GM19351 (cell line): ENCODE results near the gene IMMP2L.
A peak's percentile ranks its signal among the peaks of the same experiment; 100 is the strongest.
"Not testable (repeated sequence)": the region's sequence is repeated elsewhere in the genome, so short reads cannot be mapped to it uniquely, and the experiment has no call there.

Experiments used
- ATAC-seq: cut with Tn5 transposase; IDR thresholded peaks from one replicate; pipeline ENCODE4 v1.9.1; 2021; ENCODE audit warnings: mild to moderate bottlenecking, moderate library complexity; ENCODE audit not compliant: unreplicated experiment

The IMMP2L gene

DNA sequence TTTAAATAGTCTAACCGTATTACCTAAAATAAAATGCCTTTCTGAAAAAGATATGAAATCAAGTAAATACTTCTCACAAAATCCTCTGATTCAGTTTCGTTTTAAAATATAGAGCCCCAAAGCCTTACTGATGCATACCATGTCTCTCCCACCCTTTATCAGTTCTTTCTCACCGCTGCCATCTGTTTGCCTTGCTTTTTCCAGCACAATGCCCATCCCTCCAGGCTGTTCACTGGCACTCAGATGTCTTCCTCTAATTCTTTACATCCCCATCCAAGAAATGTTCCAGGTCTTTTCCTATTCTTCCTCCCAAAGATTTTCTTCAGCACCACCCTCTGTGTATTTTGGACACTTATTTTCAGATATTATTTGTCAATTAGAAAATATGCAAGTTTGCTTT, 587.9 kb downstream of the IMMP2L start:
- no peak for ATAC-seq

DNA sequence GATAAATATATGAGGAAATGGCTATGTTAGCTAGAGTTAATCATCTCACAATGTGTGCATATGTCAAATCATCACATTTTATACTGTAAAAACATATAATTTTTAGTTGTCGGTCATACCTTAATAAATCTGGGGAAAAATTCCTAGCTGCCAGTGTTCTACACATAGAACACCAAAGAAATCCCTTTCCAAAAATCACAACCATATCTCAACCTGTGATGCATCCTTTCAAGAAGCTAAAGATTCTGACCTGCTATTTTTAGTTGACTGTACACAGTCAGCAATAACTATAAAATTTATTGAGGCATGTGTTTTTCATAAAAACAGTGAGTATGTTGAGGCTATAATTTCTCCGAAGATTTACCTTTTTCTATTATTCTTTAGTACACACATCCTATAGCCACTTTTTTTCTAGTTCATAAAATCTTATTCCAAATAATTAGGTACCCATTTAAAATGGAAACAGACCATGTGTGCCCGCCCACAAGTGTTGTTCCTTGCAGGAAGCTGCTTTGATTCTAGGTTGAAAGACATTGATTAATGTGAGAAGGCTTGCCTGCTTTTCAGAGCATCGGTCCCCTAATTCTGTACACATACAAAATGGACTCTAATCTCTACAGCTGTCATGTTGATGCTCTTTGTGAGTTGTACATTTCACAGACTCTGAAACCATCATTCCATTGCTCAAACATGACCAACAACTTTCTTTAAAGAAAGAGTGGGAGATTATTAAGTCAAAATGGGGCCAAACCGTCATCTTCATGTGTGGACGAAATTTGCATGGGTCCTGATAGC, 588.9 kb downstream of the IMMP2L start:
- ATAC-seq = no peak

DNA sequence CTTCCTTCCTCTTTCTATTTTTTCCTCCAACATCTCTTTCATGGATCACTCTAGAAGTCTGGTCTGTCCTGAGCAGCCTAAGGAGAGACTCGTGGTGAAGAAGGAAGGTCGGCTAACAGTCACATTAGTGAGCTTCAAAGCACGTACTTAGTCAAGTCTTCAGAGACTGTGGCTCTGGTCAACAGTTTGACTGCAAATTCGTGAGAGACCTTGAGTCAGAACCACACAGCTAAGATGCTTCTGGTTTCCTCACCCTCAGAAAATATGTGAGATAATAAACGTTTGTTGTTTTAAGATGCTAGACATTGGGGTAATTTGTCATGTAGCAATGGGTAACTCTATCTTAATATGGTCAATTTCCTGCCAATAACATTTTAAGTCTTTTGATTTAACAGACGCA, 597.5 kb downstream of the IMMP2L start:
- ATAC-seq = no peak

DNA sequence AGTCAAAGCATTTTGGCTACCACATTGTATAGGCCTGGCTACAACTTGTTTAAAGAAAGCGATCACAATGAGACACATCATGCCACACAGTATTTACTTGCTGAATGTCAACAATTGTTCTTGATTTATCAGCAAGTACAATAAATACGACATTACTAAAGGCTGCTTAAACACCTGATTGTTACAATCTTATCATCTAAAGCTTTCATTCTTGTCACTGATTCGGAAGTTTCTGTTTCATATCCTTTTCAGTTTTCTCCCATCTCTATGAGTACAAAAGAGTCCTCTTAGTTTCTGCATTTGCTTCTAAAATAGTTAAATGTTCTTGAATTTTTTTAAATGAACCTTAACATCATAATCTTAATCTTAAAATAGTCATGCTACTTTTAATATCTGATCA, 599.5 kb downstream of the IMMP2L start:
- ATAC-seq = no peak

DNA sequence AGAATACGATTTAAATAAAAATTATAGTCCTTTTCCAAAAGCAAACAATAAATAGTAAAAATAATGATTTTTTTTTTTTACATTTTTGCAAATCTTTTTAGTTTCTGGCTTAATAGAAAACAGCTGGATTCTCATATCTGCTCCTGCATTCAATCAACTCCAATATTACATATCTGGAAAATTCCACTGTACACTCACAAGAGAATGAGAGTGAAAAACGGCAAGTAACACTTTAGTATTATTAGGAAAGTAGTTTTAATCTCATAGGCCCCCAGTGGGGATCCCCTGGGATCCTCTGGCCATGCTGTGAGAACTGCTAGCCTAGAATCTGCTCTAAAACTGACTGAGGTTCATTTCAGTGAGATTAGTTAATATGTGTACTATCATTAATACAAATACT, 599.9 kb downstream of the IMMP2L start:
- no peak for ATAC-seq

DNA sequence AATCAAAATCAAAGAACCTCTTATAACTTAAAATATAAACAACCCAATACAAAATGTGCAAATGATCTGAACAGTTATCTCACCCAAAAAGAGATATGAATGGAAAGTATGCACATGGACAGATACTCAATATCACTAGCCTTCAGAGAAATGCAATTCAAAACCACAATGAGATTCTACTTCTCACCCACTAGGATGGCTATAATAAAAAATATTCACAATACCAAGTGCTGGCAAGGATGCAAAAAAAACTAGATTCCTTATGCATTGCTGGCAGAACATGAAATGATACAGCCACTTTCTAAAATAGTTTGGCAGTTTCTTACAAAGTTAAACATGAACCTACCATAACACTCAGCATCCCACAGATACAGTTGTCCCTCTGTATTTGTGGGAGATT, 601.5 kb downstream of the IMMP2L start:
- ATAC-seq = no peak

DNA sequence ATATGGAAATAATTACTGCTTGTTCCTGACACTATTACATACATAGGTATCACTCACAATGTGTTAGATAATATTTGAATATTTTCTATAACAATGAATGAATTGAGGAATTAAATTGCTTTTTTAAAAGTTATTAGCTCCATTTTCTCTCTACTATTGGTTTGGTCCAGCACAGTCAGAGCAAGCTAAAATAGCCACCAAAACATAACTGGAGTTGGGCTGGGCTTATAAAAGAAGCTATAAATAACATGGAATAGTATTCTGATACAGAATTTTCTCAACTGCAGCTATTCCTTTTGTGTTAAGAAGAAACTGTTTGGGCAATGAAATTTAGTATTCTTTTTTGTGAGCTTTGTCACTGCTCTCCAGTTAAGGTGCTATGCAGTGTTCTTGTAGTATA, 614.0 kb downstream of the IMMP2L start:
- ATAC-seq = no peak

DNA sequence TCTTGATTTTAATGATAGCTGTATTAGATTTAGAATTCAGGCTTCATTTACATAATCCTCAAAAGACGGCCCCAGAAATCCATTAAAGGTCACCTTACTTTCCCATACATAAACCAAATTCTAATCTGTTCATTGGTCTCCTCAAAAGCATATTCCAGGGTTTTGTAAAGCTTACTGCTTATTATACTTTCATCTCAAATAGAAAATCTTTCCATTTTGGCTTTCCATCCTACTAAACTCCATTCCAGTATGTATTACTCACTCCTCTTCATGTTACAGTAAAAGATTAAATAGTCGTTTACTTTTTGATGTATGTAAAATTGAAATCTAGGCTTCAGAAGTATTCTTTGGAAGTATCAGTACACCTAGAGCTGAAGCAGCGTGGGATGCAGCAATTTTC, 614.9 kb downstream of the IMMP2L start:
- ATAC-seq = no peak

DNA sequence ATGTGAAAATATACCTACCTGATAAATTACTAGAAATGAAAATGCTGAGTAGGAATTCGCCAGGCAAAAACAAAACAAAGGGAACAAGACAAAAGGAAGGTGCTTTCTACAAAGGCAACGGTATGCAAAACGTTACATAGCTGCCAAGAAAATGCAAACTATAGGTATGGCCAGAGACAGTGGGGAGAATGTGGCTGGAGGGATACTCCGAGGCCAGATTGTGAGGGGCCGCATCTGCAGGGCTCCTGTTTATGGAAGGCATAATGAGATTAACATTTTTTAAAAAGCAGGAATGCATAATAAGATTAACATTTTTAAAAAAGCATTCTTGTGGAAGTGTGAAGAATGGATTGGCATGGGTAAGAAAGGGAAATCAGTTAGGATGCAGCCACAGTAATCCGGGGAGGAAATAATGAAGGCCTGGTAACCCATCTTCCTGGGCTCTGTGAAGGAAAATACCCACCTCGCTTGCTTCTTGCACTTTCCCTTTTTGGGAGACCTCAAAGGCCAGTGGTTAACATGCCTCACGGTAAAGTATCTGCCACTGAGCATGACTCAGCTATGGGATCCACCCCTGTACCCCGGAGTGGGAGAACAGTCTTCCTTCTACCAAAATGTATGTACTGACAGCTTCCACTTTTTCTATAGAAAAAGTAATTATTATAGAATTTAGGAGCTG, 617.2 kb downstream of the IMMP2L start:
- ATAC-seq = no peak

DNA sequence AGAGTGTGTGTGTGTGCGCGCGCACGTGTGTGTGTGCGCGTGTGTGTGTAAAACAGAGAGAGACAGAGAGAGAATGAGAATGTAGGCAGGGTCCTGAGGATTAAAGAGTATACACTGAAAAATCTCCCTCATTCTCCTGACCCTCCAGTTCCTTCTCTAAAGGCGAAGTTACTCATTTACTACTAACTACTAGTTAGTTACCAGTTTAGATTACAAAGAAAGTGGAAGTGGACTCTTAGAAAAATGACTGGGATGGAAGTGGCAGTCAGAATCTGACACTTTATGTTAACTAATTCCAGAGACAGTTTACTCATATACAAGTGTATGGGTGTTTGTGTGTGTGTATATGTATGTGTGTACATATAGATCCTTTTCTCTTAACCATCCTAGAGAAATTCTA, 617.8 kb downstream of the IMMP2L start:
- no peak for ATAC-seq

DNA sequence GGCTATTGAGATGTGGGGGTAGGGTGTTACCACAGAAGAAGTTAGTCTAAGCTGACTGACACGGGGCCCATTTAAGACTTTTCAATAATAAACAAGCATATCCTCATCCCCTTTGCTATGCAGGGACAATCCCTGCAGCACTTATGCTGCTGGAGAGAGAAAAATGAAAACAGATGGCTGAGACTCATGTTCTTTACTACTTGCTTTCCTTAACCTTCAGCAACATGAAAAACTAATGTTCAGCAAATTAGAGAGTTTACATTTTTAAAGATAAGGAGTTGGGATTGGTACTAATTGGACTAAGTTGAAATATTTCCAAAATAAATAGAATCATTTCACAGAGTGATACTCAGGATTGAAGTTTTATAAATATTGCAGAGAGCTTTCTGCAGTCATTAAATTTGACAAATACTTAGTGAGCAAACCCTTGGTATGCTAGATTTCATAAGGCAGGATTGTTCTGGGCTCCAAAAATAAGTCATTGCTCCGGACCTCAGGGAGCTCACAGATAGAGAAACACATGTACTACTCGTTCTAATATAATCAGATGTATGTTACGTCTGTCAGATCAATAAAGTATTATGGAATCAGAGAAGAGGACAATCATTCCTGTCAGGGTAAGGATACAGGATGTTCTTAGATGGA, 618.5 kb downstream of the IMMP2L start:
- no peak for ATAC-seq

DNA sequence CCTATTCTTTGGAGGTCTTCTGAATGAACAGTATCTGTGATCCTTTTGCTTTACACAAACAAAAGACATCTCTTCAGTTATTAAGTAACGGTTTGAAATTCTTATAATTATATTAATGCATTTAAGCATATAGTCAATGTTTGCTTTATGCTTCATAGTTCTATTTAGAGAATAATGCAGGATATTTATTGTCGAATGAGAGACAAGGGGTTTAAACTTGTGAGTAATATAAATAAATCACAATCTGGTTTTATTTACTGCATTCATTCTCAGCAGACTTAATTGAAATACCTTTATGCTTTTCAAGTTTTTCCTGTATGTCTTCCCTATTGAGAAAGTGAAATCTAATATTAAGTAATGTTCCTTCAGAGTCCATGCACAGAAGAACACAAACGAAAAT, 620.9 kb downstream of the IMMP2L start:
- ATAC-seq = no peak

DNA sequence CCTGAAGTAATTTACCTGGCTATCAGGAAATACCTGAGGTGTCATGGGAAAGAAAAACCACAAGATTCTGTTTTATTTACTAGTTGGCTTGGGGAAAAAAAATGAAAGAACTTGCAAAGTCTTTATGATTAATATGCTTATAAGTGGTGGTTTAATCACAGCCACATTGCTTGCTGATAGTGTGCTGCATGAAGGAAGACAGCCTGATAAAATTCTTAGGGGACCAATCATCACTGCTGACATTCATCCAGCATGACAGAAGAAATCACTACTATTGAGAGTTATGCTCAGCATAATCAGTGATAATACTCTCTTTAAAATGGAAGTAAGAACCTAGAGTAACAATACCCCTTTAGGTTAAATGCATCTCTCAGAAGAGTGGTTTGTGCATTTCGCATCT, 621.5 kb downstream of the IMMP2L start:
- ATAC-seq = no peak

DNA sequence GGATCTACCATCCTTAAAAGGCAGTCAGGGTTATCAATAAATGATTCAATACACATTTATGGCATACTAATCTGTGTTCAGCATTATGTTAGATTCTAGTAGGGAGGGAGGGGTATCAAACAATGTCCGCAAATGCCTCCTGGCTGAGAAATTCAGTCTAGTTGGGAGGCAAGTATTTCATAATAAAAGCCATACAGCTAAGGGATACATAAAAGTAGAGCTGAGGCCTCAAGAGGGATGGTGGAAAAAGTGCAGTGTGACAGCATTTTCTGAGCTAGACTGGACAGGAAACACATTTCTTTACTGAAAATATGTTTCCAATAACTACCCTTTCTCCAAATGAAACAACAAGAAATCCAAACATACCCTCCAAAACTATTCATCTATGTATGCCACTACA, 624.1 kb downstream of the IMMP2L start:
- ATAC-seq = no peak

DNA sequence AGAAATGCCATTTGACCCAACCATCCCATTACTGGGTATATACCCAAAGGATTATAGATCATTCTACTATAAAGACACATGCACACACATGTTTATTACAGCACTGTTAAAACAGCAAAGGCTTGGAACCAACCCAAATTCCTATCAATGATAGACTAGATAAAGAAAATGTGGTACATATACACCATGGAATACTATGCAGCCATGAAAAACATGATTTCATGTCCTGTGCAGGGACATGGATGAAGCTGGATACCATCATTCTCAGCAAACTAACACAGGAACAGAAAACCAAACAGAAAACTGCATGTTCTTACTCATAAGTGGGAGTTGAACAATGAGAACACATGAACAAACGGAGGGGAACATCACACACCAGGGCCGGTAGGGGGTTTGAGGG, 625.6 kb downstream of the IMMP2L start:
- ATAC-seq = not testable (repeated sequence)

DNA sequence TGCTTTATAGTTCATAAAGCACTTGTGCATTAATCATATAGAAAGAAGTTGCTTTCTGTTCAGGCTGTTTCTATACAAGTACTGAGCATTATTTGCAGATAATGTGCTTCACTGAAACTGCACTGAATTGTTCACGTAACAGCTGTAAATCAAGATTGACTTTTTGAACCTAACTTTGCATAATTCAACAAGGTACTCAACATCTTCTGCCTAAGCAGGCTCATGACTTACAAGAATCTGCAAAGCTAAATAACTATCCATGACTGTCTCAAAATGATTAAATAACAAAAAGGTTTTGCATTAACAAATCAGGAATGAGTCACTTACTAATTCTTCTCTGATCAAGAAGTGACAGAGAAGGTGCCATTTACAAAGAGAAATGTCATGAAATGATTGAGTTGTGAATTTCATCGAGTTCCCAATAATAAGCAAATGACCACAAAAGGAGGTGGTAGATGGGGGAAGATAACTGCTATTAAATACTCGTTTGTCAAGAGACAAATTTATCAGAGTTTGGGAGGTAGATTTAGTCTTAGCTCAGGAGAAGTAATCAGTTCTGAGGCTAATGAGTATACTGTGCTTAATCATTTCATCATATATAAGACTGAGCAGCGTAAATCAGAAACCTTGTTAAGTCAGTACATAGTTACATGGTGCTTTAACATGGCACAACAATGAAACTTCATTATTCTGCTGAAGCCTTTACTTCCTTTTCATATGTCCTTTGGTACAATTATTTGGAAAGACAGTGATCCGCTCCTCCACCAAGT, 632.6 kb downstream of the IMMP2L start:
- no peak for ATAC-seq

DNA sequence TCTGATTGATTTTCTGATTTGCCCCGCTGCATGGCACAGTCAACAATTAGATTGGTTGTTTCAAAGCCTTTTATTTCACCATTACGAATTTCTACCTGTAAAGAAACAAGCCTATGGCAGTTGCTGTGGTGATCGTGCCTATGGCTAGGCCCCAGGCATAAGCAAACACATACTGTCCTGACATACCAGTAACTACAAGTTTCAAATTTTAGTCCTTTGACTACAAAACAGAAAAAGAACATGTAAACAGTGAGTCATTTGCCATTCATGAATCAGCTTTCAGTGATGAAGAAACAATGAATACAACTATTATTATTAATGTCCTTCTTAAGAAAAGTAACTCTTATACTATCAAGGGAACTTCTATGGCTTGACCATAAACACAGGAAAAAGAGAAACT, 639.4 kb downstream of the IMMP2L start:
- ATAC-seq = no peak

DNA sequence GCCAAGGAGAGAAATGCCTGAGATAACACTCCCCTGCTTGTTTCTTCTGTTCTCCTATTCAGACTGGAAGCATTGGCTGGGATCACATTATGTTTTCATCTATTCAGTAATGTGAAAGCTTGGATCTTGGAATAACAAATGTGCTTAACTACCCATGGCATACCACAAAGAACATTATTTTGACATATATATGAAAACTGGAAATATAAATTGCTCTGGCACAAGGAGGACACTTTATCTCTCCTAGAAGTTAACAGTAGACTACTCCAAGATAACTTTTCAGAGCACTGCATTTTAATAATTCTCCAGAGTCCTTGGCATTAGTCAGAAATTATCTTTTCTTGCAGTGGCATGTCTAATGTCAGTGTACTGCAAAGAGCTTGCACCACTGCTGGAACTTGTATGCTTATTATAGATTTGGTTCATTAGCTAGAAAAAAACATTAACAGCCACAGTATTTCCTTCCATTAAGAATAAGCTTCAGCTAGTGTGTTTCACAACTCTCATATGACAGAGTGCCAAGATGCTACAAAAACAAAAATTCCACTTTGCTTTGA, 640.6 kb downstream of the IMMP2L start:
- ATAC-seq = no peak

DNA sequence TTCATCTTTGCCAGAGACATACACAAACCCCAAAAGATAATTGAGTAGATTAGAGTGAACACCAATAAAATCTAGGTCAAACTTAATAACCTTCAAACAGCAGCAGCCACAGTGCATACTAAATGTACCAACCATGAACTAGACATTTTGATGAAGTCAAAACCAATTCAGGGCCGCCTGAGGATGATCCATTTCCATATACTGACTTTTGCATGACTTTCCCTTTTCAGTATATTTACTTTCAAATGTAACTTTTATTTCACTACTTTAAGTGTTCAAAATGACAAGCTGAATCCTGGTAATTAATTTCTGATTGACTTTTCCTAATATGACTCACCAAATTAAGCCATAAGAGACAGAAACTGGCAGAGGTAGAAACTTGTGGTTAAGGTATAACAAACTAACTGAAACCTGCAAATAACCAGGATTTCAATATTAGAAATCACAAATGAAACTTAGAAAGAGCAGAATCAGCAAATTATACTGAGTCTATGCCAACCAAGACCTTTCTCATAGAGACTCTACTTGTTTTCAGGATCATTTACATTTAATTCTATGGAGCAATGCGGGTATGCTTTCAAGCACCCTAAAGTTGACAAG, 643.2 kb downstream of the IMMP2L start:
- ATAC-seq = peak; percentile 78

DNA sequence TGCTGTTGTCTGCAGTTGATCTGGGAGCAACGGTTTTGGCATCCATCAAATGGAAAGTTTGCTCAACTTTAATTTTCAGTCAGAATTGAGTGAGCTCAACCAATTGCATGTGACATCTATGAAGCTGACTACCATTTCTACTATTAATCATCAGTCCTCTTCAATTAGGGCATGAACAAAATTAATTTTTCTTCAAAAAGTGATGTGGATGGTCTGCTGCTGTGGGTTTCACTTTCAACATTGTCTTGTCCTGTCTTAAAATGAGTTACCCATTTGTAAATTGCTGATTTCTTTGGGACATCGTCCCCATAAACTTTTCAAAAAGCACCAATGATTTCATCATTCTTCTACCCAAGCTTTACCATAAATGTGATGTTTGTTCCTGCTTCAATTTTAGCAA, 648.0 kb downstream of the IMMP2L start:
- ATAC-seq = no peak

DNA sequence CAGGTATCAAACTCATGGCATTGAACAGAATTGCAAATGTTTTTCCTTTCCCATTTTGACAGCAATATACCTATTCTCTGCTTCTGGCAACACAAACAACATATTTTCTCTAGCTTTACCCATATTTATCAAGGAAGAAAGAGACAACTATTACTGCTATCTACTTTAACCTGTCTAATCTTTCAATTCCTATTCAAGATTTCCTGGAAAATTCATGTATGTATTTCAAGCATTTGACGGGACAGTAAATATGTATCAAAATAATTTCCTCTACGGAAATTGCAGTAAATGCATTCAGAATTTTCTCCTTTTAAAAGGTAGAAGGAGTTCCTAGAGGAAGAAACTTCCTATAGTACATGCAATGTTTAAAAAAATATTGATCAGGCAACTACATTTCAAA, 650.7 kb downstream of the IMMP2L start:
- ATAC-seq = no peak
